Measurements from ENCODE around the gene EPB42. TPM values are rescaled to one million over a fixed set of nuclear protein-coding genes. Genes with fewer than 3 reads are reported as not detected.
A peak's percentile ranks its signal among the peaks of the same experiment; 100 is the strongest.

EPB42 gene
- total RNA-seq, 1 experiment from 2014 or later: not detected

GRCh38 chr15:43266386-43266785 lies 45.6 kb upstream of the EPB42 start:
- Mint-ChIP-seq H3K9me3 (no peaks in the 10 kb centered on the region; a peak in 1 of 5 replicates), H3K4me3 (no peak overlapping the region), H3K27me3 (ENCODE audit: low read depth) (peaks cover 20% of the 10 kb centered on the region), H3K4me1 (no peaks in the 10 kb centered on the region), H3K27ac (no peak overlapping the region), H3K36me3 (ENCODE audit: insufficient read depth in 1 of 3, low read depth in 3 of 3) (no peaks in the 10 kb centered on the region)
- TF ChIP-seq CTCF (conservative IDR thresholded peaks at IDR 0.05): no peak
- H4K5ac ChIP-seq (ENCODE audit: insufficient read length, low read depth, low read length): no peak overlapping the region
- H3K14ac ChIP-seq (ENCODE audit: insufficient read depth, low read length): no peak overlapping the region
- no peak overlapping the region for H3K27ac ChIP-seq (ENCODE audit: insufficient read length, low read depth, low read length)
- H3K9me3 ChIP-seq (ENCODE audit: control insufficient read depth, low read depth, low read length): no peaks in the 10 kb centered on the region
- no peaks in the 10 kb centered on the region for H3K27me3 ChIP-seq (ENCODE audit: insufficient read depth, low read length)
- no peak overlapping the region for H4K91ac ChIP-seq (ENCODE audit: insufficient read length, low read depth, low read length)
- no peak overlapping the region for H3K18ac ChIP-seq (ENCODE audit: insufficient read length, low read depth, low read length)
- no peak overlapping the region for H2BK15ac ChIP-seq (ENCODE audit: low read depth, low read length)
- no peak overlapping the region for H4K8ac ChIP-seq (replicated peaks; ENCODE audit: insufficient read length, low read depth, low read length)
- no peak overlapping the region for H2BK5ac ChIP-seq (ENCODE audit: insufficient read length, low read length)
- no peak overlapping the region for H2BK20ac ChIP-seq (ENCODE audit: low read depth, low read length, poor library complexity, severe bottlenecking)
- no peak for DNase-seq
- no peak overlapping the region for H2AFZ ChIP-seq (ENCODE audit: low read length)
- no peaks in the 10 kb centered on the region for H3K4me1 ChIP-seq (ENCODE audit: insufficient read depth, low read length)
- no peak overlapping the region for H2AK5ac ChIP-seq (ENCODE audit: insufficient read length, low read length)
- H3K23ac ChIP-seq (ENCODE audit: insufficient read length, low read depth, low read length): no peak overlapping the region
- peak overlapping the region; percentile 14 for H2BK12ac ChIP-seq (ENCODE audit: insufficient read length, low read depth, low read length)
- H3K9ac ChIP-seq (ENCODE audit: extremely low read depth, insufficient read length, low read length): no peak overlapping the region
- H3K79me2 ChIP-seq (ENCODE audit: insufficient read depth, low read length): no peaks in the 10 kb centered on the region
- no peaks in the 10 kb centered on the region for H3K79me1 ChIP-seq (ENCODE audit: insufficient read depth, low read depth, low read length, poor library complexity, severe bottlenecking)
- no peaks in the 10 kb centered on the region for H4K20me1 ChIP-seq (ENCODE audit: control insufficient read depth, insufficient read depth, insufficient read length)
- no peaks in the 10 kb centered on the region for H3K23me2 ChIP-seq (ENCODE audit: insufficient read length, low read depth, low read length, poor library complexity, severe bottlenecking)
- H3K4ac ChIP-seq (ENCODE audit: low read depth, low read length): no peak overlapping the region
- no peak overlapping the region for H3K4me2 ChIP-seq (ENCODE audit: insufficient read depth, insufficient read length, low read length)
- H3K56ac ChIP-seq (ENCODE audit: insufficient read length, low read depth, low read length): no peak overlapping the region
- H3T11ph ChIP-seq (ENCODE audit: low read length): no peak overlapping the region
- WGBS (ENCODE audit: extremely low coverage, insufficient read length, low lambda C conversion rate): no CpG with 5 or more reads among the region's 2 CpGs
- H2BK120ac ChIP-seq (ENCODE audit: low read depth, low read length, poor library complexity, severe bottlenecking): no peak overlapping the region
